Measurements from ENCODE around the gene ARFGEF3. TPM values are rescaled to one million over a fixed set of nuclear protein-coding genes. Genes with fewer than 3 reads are reported as not detected.

The ARFGEF3 gene
- total RNA-seq, 6 experiments from 2014 or later = 0.06 to 0.19 (median 0.08) TPM

- no peak for TF ChIP-seq CTCF (IDR thresholded peaks at IDR 0.05)
- DNase-seq = no peak
- Mint-ChIP-seq H3K27ac (no peak overlapping the region), H3K9me3 (no peaks in the 10 kb centered on the region), H3K36me3 (ENCODE audit: low read depth) (no peaks in the 10 kb centered on the region), H3K4me1 (ENCODE audit: low read depth) (no peaks in the 10 kb centered on the region), H3K4me3 (no peak overlapping the region), H3K27me3 (ENCODE audit: insufficient read depth) (peaks cover 14% of the 10 kb centered on the region; the same call in 1 of the 2 replicates)
These were observed 25.4 kb downstream of the ARFGEF3 start for GRCh38 chr6:138187156-138187555.

- H3K4me1 Mint-ChIP-seq (ENCODE audit: low read depth) = no peaks in the 10 kb centered on the region
- TF ChIP-seq CTCF (IDR thresholded peaks at IDR 0.05) = no peak
- no peak overlapping the region for H3K27ac Mint-ChIP-seq
- DNase-seq = no peak
- no peaks in the 10 kb centered on the region for H3K9me3 Mint-ChIP-seq
- peaks cover 8% of the 10 kb centered on the region; the same call in 1 of the 2 replicates for H3K27me3 Mint-ChIP-seq (ENCODE audit: insufficient read depth)
- H3K4me3 Mint-ChIP-seq = no peak overlapping the region
- H3K36me3 Mint-ChIP-seq (ENCODE audit: low read depth) = no peaks in the 10 kb centered on the region
These were observed 26.7 kb downstream of the ARFGEF3 start for GRCh38 chr6:138188278-138188941.

- no peak for DNase-seq
- Mint-ChIP-seq H3K9me3 (no peaks in the 10 kb centered on the region), H3K36me3 (ENCODE audit: low read depth) (no peaks in the 10 kb centered on the region), H3K27me3 (ENCODE audit: insufficient read depth) (peaks cover 7% of the 10 kb centered on the region; the same call in 1 of the 2 replicates), H3K4me3 (no peak overlapping the region), H3K27ac (no peak overlapping the region), H3K4me1 (ENCODE audit: low read depth) (no peaks in the 10 kb centered on the region)
- TF ChIP-seq CTCF (IDR thresholded peaks at IDR 0.05) = no peak
These were observed 32.5 kb downstream of the ARFGEF3 start for GRCh38 chr6:138194287-138194686.

GRCh38 chr6:138196122-138196738 is 34.5 kb downstream of the ARFGEF3 start:
- no peak for TF ChIP-seq CTCF (IDR thresholded peaks at IDR 0.05)
- Mint-ChIP-seq H3K27me3 (ENCODE audit: insufficient read depth) (peaks cover 2% of the 10 kb centered on the region; the same call in 1 of the 2 replicates), H3K4me3 (no peak overlapping the region), H3K4me1 (ENCODE audit: low read depth) (no peaks in the 10 kb centered on the region), H3K36me3 (ENCODE audit: low read depth) (no peaks in the 10 kb centered on the region), H3K27ac (no peak overlapping the region), H3K9me3 (no peaks in the 10 kb centered on the region)
- no peak for DNase-seq

GRCh38 chr6:138197570-138197969 is 35.8 kb downstream of the ARFGEF3 start:
- no peak overlapping the region for H3K27ac Mint-ChIP-seq
- H3K27me3 Mint-ChIP-seq (ENCODE audit: insufficient read depth) = no peaks in the 10 kb centered on the region; the same call in 1 of the 2 replicates
- no peak for DNase-seq
- no peaks in the 10 kb centered on the region for H3K4me1 Mint-ChIP-seq (ENCODE audit: low read depth)
- no peak overlapping the region for H3K4me3 Mint-ChIP-seq
- TF ChIP-seq CTCF (IDR thresholded peaks at IDR 0.05) = no peak
- H3K36me3 Mint-ChIP-seq (ENCODE audit: low read depth) = no peaks in the 10 kb centered on the region
- H3K9me3 Mint-ChIP-seq = no peaks in the 10 kb centered on the region
